H1 (cell line): ENCODE data around the gene AAMP. TPM values are rescaled to one million over a fixed set of nuclear protein-coding genes. Genes with fewer than 3 reads are reported as not detected.

Experiments used
- CTCF ChIA-PET: fragments of 300-600 bp; sonication (Branson Sonifier 250); formaldehyde crosslinking; loops from one replicate; lab custom pipeline; 2021; ENCODE audit not compliant: partially characterized antibody; lab: Charles Lee
- POLR2A ChIA-PET: fragments of 300-600 bp; sonication (Branson Sonifier 250); formaldehyde crosslinking; loops from one replicate; lab custom pipeline; 2021; ENCODE audit warnings: inconsistent platforms; ENCODE audit not compliant: partially characterized antibody; lab: Charles Lee
- DNase-seq, 2 experiments: peaks; one replicate each; pipeline versions ENCODE4 v3.0.0 to v3.0.0-alpha.2; 2010 to 2022; ENCODE audit warnings: low spot score in 2 of 2, low read depth in 1 of 2, mixed read lengths in 1 of 2
- FAIRE-seq: peaks from 2 replicates; lab custom pipeline; 2011; peaks lifted over from hg19 to GRCh38; lab: Jason Lieb, UNC
- H2AFZ ChIP-seq: 2 replicates; pipeline ENCODE4 v1.8.1; 2012; ENCODE audit warnings: low read length, inconsistent platforms
- H2AK5ac ChIP-seq: 2 replicates; pipeline ENCODE4 v1.6.1; 2013; ENCODE audit warnings: low read depth, low read length
- H2BK120ac ChIP-seq: replicated peaks from 2 replicates; pipeline ENCODE3; 2013; ENCODE audit warnings: low read depth, low read length, inconsistent platforms
- H2BK12ac ChIP-seq: 2 replicates; pipeline ENCODE4 v1.6.1; 2013; ENCODE audit warnings: low read depth, low read length
- H2BK15ac ChIP-seq: 2 replicates; pipeline ENCODE4 v1.6.1; 2013; ENCODE audit warnings: low read length
- H2BK20ac ChIP-seq: 2 replicates; pipeline ENCODE4 v1.6.1; 2013; ENCODE audit warnings: low read length
- H2BK5ac ChIP-seq: 2 replicates; pipeline ENCODE4 v1.6.1; 2013; ENCODE audit warnings: low read depth, low read length
- H3K14ac ChIP-seq: 2 replicates; pipeline ENCODE4 v1.6.1; 2013; ENCODE audit warnings: inconsistent platforms; ENCODE audit not compliant: insufficient read length
- H3K18ac ChIP-seq: 2 replicates; pipeline ENCODE4 v1.6.1; 2013; ENCODE audit warnings: low read length; ENCODE audit errors: extremely low read depth
- H3K23ac ChIP-seq: 2 replicates; pipeline ENCODE4 v1.6.1; 2013; ENCODE audit warnings: inconsistent platforms; ENCODE audit not compliant: insufficient read length
- H3K23me2 ChIP-seq: 2 replicates; pipeline ENCODE4 v1.6.1; 2013; ENCODE audit warnings: low read depth, low read length
- H3K27ac ChIP-seq: 2 replicates; pipeline ENCODE4 v1.6.1; 2011; ENCODE audit warnings: low read depth, low read length, inconsistent platforms
- H3K27me3 ChIP-seq, 4 experiments: replicated peaks in 1 of 4; 1 replicate in 1 of 4; 2 replicates in 3 of 4; pipeline versions ENCODE4 v1.6.1 to v1.8.1; 2011 to 2013; ENCODE audit warnings: low read length in 3 of 4, mild to moderate bottlenecking in 3 of 4, inconsistent platforms in 2 of 4, mixed read lengths in 2 of 4, moderate library complexity in 1 of 4; ENCODE audit not compliant: control insufficient read depth in 3 of 4, insufficient read depth in 3 of 4; ENCODE audit errors: extremely low read depth in 1 of 4
- H3K36me3 ChIP-seq, 4 experiments: 2 replicates each; pipeline versions ENCODE4 v1.6.1 to v1.8.1; 2011 to 2013; ENCODE audit warnings: mild to moderate bottlenecking in 4 of 4, low read length in 3 of 4, moderate library complexity in 2 of 4, control low read depth in 1 of 4, inconsistent platforms in 1 of 4; ENCODE audit not compliant: insufficient read depth in 4 of 4, control insufficient read depth in 2 of 4
- H3K4ac ChIP-seq: replicated peaks from 2 replicates; pipeline ENCODE3; 2013; ENCODE audit warnings: low read length, low read depth, mixed read lengths, inconsistent platforms; ENCODE audit not compliant: insufficient read length
- H3K4me1 ChIP-seq, 4 experiments: replicated peaks in 1 of 4; 1 replicate in 1 of 4; 2 replicates in 3 of 4; pipeline versions ENCODE4 v1.6.1 to v1.8.1; 2011 to 2013; ENCODE audit warnings: low read length in 3 of 4, inconsistent platforms in 2 of 4, mixed read lengths in 1 of 4; ENCODE audit not compliant: insufficient read depth in 4 of 4, control insufficient read depth in 3 of 4
- H3K4me2 ChIP-seq, 2 experiments: 2 replicates each; pipeline versions ENCODE4 v1.6.1 to v1.8.1; 2011 to 2013; ENCODE audit warnings: low read depth in 2 of 2, low read length in 2 of 2, control low read depth in 1 of 2, inconsistent platforms in 1 of 2, mild to moderate bottlenecking in 1 of 2; ENCODE audit not compliant: insufficient read depth in 1 of 2
- H3K4me3 ChIP-seq, 4 experiments: fragments of 200-600, 300-600 bp in 1 of 4; sonication (generic), shearing (Covaris generic), sonication (Bioruptor Twin) in 1 of 4; 2 replicates each; pipeline versions ENCODE4 v1.5.1 to v1.8.1; 2011 to 2016; ENCODE audit warnings: low read length in 4 of 4, low read depth in 3 of 4, control low read depth in 2 of 4, inconsistent platforms in 2 of 4, mild to moderate bottlenecking in 2 of 4, mixed read lengths in 1 of 4, moderate library complexity in 1 of 4; ENCODE audit not compliant: insufficient read depth in 2 of 4; ENCODE audit errors: extremely low read depth in 1 of 4
- H3K56ac ChIP-seq: replicated peaks from 2 replicates; pipeline ENCODE3; 2013; ENCODE audit warnings: low read depth, mild to moderate bottlenecking, mixed read lengths, low read length, inconsistent platforms; ENCODE audit not compliant: insufficient read length
- H3K79me1 ChIP-seq: 2 replicates; pipeline ENCODE4 v1.6.1; 2013; ENCODE audit warnings: low read depth, low read length, control low read depth
- H3K79me2 ChIP-seq, 2 experiments: 2 replicates each; pipeline versions ENCODE4 v1.6.1 to v1.8.1; 2012 to 2013; ENCODE audit warnings: low read length in 2 of 2, mild to moderate bottlenecking in 2 of 2, inconsistent platforms in 1 of 2; ENCODE audit not compliant: insufficient read depth in 2 of 2, control insufficient read depth in 1 of 2
- H3K9ac ChIP-seq, 4 experiments: replicated peaks in 1 of 4; 1 replicate in 1 of 4; 2 replicates in 3 of 4; pipeline versions ENCODE4 v1.6.1 to v1.8.1; 2011 to 2013; ENCODE audit warnings: low read depth in 3 of 4, low read length in 3 of 4, control low read depth in 2 of 4, mild to moderate bottlenecking in 2 of 4, moderate library complexity in 2 of 4, inconsistent platforms in 1 of 4; ENCODE audit errors: extremely low read depth in 1 of 4
- H3K9me3 ChIP-seq, 2 experiments: 2 replicates each; pipeline versions ENCODE4 v1.6.1 to v1.8.1; 2012 to 2013; ENCODE audit warnings: mild to moderate bottlenecking in 2 of 2, moderate library complexity in 2 of 2, control low read depth in 1 of 2, inconsistent platforms in 1 of 2, low read depth in 1 of 2, low read length in 1 of 2, mixed read lengths in 1 of 2; ENCODE audit not compliant: insufficient read depth in 2 of 2
- H4K20me1 ChIP-seq, 2 experiments: replicated peaks in 1 of 2; 2 replicates each; pipeline versions ENCODE3 to v1.8.1; 2011 to 2013; ENCODE audit warnings: inconsistent platforms in 2 of 2, low read length in 2 of 2, mild to moderate bottlenecking in 1 of 2; ENCODE audit not compliant: insufficient read depth in 2 of 2, control insufficient read depth in 1 of 2
- H4K5ac ChIP-seq: 2 replicates; pipeline ENCODE4 v1.6.1; 2013; ENCODE audit warnings: low read length, low read depth, mixed read lengths, inconsistent platforms; ENCODE audit not compliant: insufficient read length
- H4K8ac ChIP-seq: 2 replicates; pipeline ENCODE4 v1.8.0; 2013; ENCODE audit warnings: mild to moderate bottlenecking, moderate library complexity, low read length, inconsistent platforms; ENCODE audit not compliant: insufficient read depth; ENCODE audit errors: extremely low read depth
- H4K91ac ChIP-seq: replicated peaks from 2 replicates; pipeline ENCODE3; 2013; ENCODE audit warnings: low read length, mixed read lengths, inconsistent platforms; ENCODE audit not compliant: insufficient read length
- BACH1 ChIP-seq: IDR thresholded peaks from 2 replicates; pipeline ENCODE4 v1.6.1; 2012; ENCODE audit warnings: low read length, improper control_type of control experiment
- CREB1 ChIP-seq: IDR thresholded peaks from 2 replicates; pipeline ENCODE4 v1.6.1; 2012; ENCODE audit warnings: inconsistent platforms
- JUND ChIP-seq: IDR thresholded peaks from 2 replicates; pipeline ENCODE4 v1.6.1; 2011; ENCODE audit warnings: mild to moderate bottlenecking, improper control_type of control experiment, low read length
- KDM1A ChIP-seq: fragments of 200-600, 300-600 bp; sonication (generic); IDR thresholded peaks from 2 replicates; pipeline ENCODE4 v1.7.1; 2016; ENCODE audit warnings: mild to moderate bottlenecking, low read length, borderline replicate concordance
- POLR2AphosphoS5 ChIP-seq: IDR thresholded peaks from 2 replicates; pipeline ENCODE4 v1.6.1; 2011; ENCODE audit warnings: low read depth, low read length
- RAD21 ChIP-seq, 2 experiments: IDR thresholded peaks in 1 of 2; conservative IDR thresholded peaks in 1 of 2; 2 replicates each; pipeline ENCODE4 v1.6.1; 2011; ENCODE audit warnings: low read depth in 2 of 2, low read length in 2 of 2, improper control_type of control experiment in 1 of 2, inconsistent platforms in 1 of 2, mild to moderate bottlenecking in 1 of 2, moderate library complexity in 1 of 2
- RBBP5 ChIP-seq: IDR thresholded peaks from 2 replicates; pipeline ENCODE4 v1.7.1; 2012; ENCODE audit warnings: low read depth, mild to moderate bottlenecking, inconsistent platforms, low read length, moderate library complexity, borderline replicate concordance
- SAP30 ChIP-seq: fragments of 300-600 bp; sonication (generic); IDR thresholded peaks from 2 replicates; pipeline ENCODE4 v1.7.1; 2012; ENCODE audit warnings: low read length, moderate library complexity, mild to moderate bottlenecking, inconsistent platforms; ENCODE audit not compliant: insufficient read depth, insufficient replicate concordance
- TAF1 ChIP-seq: IDR thresholded peaks from 2 replicates; pipeline ENCODE4 v1.6.1; 2011; ENCODE audit warnings: mild to moderate bottlenecking, low read depth, low read length
- TAF7 ChIP-seq: optimal IDR thresholded peaks from 2 replicates; pipeline ENCODE3; 2011; ENCODE audit warnings: low read depth, mild to moderate bottlenecking, inconsistent platforms, low read length, moderate library complexity, borderline replicate concordance
- WGBS, 2 experiments: shearing (Covaris generic) in 1 of 2; methylation state at CpG; one replicate each; pipeline versions ENCODE4 v1.1.6 to v1.1.7; 2013 to 2015; ENCODE audit warnings: low lambda C conversion rate in 2 of 2, mixed read lengths in 2 of 2, inconsistent platforms in 1 of 2, low coverage in 1 of 2, missing lambda C conversion rate in 1 of 2; ENCODE audit not compliant: insufficient replicate concordance in 2 of 2, insufficient coverage in 1 of 2, insufficient read length in 1 of 2; ENCODE audit errors: extremely low coverage in 1 of 2, missing lambda C conversion rate in 1 of 2; 5-methylcytosine and 5-hydroxymethylcytosine counted together
- polyA plus RNA-seq, 7 experiments: library from polyadenylated mRNA; depleted of rRNA in 3 of 7; stranded (reverse) in 5 of 7; unstranded in 2 of 7; fragments of >200 nt in 5 of 7; fragments of 200-250 nt in 2 of 7; gene quantifications; 1 replicate in 5 of 7; 2 replicates in 1 of 7; 4 replicates in 1 of 7; pipeline versions ENCODE4 v1.2.1 to v1.2.3, GENCODE V29; 2011 to 2013; ENCODE audit warnings: missing spikeins in 2 of 7, mixed read lengths in 2 of 7
- total RNA-seq: library from RNA; stranded (reverse); fragmentation: NEBNext Ultra II Directional; extraction: Animal tissue kit (Norgen Biotek cat#: 25700); gene quantifications from 2 replicates; pipeline ENCODE4 v1.2.1, GENCODE V29; 2021
- TF ChIP-seq, protein P1 (sequence below): IDR thresholded peaks from 2 replicates; pipeline ENCODE4 v1.6.1; 2012; ENCODE audit warnings: low read length, inconsistent platforms

Gene AAMP
- total and polyA plus RNA-seq, 2 of the 8 experiments (the other 6 are each of a cell fraction or from before 2014, with no cell fraction given): 119 to 125 TPM

DNA sequence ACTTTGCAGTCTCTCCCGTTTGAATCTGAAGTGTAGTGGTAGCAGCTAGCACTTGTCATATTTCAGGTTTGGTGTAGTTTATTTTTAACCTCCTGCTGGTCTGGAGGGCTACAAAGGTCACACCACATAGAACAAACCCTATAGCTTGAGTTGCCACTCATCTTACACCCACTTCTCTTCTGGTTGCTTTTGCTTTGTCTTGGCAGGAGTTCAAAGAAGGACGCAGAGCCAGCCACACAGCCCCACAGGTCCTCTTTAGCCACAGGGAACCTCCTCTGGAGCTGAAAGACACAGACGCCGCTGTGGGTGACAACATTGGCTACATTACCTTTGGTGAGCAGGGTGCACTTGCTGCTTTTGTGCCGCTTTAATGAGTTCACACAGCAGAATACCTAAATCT is 24.7 kb downstream of the AAMP start:
- Histone ChIP-seq H4K8ac (no peak overlapping the region), H2BK12ac (no peak overlapping the region), H2BK15ac (no peak overlapping the region), H3K23ac (no peak overlapping the region), H2BK20ac (no peak overlapping the region), H3K4me2 (no peak overlapping the region), H4K20me1 (no peaks in the 10 kb centered on the region), H2AFZ (no peak overlapping the region), H2BK5ac (no peak overlapping the region), H4K5ac (no peak overlapping the region), H3K79me2 (no peaks in the 10 kb centered on the region), H3K4me1 (no peaks in the 10 kb centered on the region), H3K27ac (no peak overlapping the region), H3K79me1 (no peaks in the 10 kb centered on the region), H3K4me3 (no peak overlapping the region), H3K9ac (no peak overlapping the region), H3K9me3 (no peaks in the 10 kb centered on the region), H3K56ac (no peak overlapping the region), H3K4ac (no peak overlapping the region), H3K27me3 (no peaks in the 10 kb centered on the region), H2BK120ac (no peak overlapping the region), H3K14ac (no peak overlapping the region), H3K18ac (no peak overlapping the region), H2AK5ac (no peak overlapping the region), H4K91ac (no peak overlapping the region), H3K23me2 (no peaks in the 10 kb centered on the region), H3K36me3 (peaks cover 38 to 82% (median 64%) of the 10 kb centered on the region in 4 experiments)
- TF ChIP-seq SAP30 (no peak), KDM1A (no peak), RBBP5 (no peak), RAD21 (IDR thresholded peaks at IDR 0.05 in 1 of 2, conservative IDR thresholded peaks at IDR 0.05 in 1 of 2; ENCODE audit: low read depth in 2 of 2, low read length in 2 of 2) (no peak), TAF7 (no peak), JUND (no peak), CREB1 (no peak), TAF1 (no peak), POLR2AphosphoS5 (no peak), BACH1 (no peak)
- TF ChIP-seq, protein P1, sequence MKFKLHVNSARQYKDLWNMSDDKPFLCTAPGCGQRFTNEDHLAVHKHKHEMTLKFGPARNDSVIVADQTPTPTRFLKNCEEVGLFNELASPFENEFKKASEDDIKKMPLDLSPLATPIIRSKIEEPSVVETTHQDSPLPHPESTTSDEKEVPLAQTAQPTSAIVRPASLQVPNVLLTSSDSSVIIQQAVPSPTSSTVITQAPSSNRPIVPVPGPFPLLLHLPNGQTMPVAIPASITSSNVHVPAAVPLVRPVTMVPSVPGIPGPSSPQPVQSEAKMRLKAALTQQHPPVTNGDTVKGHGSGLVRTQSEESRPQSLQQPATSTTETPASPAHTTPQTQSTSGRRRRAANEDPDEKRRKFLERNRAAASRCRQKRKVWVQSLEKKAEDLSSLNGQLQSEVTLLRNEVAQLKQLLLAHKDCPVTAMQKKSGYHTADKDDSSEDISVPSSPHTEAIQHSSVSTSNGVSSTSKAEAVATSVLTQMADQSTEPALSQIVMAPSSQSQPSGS: no peak
- ChIA-PET POLR2A (interaction anchor here (0.8 to 0.9 kb wide), 2 partner anchors 8 to 23 kb away, joined by 3 read pairs; no protein-coding TSS in a partner anchor), CTCF (interaction anchor here (0.7 to 5.8 kb wide), 5 partner anchors 8 to 30 kb away, joined by 3 to 25 read pairs (median 3); no protein-coding TSS in a partner anchor)
- 96% methylated on average over 5 of the region's 5 CpGs; no CpG with 5 or more reads in 1 of the 2 experiments for WGBS, 2 experiments
- DNase-seq (no peak), FAIRE-seq (no peak)
